NCI-H446 (cell line): ENCODE results near the gene CCDC159.
"Not testable (repeated sequence)": the region's sequence is repeated elsewhere in the genome, so short reads cannot be mapped to it uniquely, and the experiment has no call there.

Experiments
- DNase-seq, 2 experiments: peaks; one replicate each; lab custom pipeline; 2025; lab: John Stamatoyannopoulos, UW

CCDC159 gene, protein sequence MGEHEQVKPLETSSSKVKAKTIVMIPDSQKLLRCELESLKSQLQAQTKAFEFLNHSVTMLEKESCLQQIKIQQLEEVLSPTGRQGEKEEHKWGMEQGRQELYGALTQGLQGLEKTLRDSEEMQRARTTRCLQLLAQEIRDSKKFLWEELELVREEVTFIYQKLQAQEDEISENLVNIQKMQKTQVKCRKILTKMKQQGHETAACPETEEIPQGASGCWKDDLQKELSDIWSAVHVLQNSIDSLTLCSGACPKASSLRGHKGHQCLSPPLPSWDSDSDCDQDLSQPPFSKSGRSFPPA

DNA sequence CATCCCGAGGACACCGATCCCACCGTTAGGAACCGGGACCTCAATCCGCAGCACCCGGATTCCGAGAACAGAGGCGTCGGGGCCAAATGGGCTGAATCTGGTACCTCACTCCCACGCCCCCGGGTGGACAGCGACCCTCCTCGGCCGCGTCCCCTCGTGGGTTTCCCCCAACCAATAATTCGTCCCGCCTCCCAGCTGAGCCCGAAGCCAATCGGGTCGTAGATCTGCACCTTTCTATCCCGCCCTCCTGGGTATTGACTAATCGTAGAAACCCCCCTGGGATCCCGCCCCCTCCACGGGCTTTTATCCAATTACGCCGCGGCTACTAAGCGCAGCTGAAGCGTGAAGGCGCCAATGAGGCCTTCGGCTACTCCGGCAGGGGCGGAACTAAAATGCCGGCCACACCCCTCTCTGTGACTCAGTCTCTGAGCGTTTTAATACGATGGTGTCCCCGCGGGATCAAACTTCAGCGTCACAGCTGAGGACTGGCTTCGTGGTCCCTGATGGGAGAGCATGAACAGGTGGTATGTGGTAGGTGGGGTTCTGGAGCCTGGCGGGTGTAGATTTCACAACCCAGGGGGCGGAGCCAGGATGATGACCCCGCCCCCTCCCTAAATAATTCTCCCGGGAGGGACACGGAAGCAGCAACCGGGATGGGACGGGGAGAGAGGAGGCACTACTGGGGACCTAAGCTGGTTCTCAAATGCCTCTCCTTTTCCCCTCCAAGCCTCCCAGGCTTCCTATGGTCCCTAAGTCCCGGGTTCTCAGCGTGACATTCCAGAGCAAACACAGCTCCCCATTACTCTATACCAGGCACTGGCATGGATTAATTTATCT lies at the start of gene CCDC159, which contains the start of gene TMEM205:
Gene CCDC159, plus strand, starts transcription at position 416 of the 837 bp plus-strand sequence. Its CDS starts 88 bp downstream, at position 504.
Gene TMEM205, minus strand, starts transcription at position 165 of the 837 bp plus-strand sequence. CDS start 649 bp downstream, outside the sequence.
- peak; percentile 99 to 100 for DNase-seq

DNA sequence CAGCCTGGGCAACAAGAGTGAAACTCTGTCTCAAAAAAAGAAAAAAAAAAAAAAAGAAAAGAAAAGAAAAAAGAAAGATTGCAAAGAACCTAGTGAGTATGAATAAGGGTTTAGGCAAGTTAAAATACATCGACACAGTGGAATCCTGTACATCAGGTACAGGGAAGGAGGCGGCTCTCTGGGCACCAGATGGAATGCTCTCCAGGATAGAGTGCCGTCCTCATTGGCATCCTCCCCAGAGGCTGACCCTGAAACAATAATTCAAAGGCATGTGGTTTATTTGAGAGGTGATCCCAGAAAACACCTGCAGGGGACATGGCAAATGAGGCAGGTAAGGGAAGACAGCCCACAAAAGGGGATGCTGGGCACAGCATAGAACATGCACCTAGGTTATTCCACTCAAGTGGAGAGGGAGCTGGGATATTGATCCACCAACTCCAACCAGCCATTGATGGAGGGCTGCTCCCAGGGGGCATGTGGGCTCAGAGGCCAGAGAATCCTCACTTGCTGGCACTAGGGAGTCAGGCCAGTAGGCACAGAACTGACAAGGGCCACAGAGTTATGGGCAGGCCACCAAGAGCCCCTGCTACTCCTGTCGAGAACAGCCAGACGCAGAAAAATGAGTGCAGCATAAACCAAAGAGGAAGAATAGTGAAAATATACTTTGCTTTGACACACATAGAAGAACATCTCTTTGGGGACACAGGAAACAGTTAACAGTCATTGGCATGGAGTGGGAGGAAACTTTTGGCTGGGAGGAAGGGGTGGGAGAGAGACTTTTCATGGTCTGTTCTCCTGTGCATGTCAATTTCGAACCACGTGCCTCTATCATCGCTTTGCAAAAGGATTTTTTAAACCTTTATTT lies 46.1 kb upstream of the CCDC159 start:
- no peak for DNase-seq

DNA sequence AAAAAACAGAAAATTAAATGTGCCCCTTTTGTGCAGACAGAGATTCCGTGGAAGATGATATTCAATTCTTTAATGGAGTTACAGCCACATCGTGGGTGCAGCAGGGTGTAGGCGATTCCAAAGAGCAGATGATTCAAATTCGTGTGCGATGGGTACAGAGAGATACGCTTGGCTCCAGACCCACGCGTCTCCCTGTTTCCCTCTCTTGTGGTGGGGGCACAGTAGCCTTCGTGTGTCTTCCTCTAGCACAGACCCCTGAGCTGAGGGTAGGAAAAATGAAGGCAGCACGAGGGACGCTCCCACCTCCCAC lies 45.6 kb upstream of the CCDC159 start:
- no peak for DNase-seq

DNA sequence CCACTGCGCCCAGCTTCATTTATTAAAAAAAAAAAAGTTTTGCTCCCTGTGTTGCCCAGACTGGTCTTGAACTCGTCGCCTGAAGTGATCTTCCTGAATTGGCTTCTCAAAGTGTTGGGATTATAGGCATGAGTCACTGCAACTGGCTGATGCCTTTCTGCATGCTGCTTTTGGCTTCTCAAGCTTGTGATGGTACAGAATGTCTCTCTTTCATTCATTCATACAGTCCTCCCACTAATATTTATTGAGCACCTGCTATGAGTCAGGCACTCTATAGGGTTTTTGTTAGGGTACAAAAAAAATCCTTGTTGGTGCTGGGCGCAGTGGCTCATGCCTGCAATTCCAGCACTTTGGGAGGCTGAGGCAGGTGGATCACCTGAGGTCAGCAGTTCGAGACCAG lies 41.4 kb upstream of the CCDC159 start:
- DNase-seq, result no peak

DNA sequence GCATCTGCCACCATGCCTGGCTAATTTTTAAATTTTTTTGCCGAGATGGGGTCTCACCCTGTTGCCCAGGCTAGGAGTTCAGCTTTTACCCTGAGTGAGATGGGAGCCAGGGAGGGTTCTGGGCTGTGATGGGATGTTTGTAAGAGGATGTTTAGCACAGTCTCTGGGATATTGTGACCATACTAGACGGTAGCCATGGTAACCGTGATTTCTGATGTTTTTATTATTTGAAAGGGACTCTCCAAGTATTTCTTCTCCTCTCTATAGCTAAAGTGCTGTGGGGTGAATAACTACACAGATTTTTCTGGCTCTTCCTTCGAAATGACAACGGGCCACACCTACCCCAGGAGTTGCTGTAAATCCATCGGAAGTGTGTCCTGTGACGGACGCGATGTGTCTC lies 40.0 kb upstream of the CCDC159 start:
- DNase-seq, result no peak

GRCh38 chr19:11320278-11320995 lies 25.9 kb upstream of the CCDC159 start:
- not testable (repeated sequence) for DNase-seq

- no peak for DNase-seq
These were observed 24.9 kb upstream of the CCDC159 start for GRCh38 chr19:11321191-11322126.

GRCh38 chr19:11322269-11323024 lies 23.9 kb upstream of the CCDC159 start:
- DNase-seq, result no peak

DNA sequence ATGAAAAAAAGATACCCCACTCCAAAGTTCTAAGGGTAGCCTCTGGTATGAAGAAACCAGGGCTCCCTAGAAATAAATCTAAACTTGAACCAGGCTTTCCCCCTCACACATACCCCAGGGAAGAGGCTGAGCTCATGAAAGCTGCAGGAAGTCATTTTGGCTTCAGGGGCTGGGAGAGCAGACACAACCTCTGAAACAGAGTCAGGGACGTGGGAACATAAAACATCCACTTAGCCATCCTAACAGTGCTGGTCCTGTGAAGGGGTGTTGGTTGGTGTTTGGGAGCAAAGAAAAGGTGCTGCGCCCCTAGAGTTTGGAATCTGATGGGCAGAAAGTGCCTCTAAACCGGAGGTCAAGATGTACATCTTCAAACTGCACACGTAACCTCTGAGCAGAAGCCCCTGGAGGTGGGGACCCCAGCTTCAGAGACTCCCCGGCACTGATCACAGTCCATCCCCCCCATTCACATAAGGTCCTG lies 22.7 kb upstream of the CCDC159 start:
- DNase-seq, result no peak

DNA sequence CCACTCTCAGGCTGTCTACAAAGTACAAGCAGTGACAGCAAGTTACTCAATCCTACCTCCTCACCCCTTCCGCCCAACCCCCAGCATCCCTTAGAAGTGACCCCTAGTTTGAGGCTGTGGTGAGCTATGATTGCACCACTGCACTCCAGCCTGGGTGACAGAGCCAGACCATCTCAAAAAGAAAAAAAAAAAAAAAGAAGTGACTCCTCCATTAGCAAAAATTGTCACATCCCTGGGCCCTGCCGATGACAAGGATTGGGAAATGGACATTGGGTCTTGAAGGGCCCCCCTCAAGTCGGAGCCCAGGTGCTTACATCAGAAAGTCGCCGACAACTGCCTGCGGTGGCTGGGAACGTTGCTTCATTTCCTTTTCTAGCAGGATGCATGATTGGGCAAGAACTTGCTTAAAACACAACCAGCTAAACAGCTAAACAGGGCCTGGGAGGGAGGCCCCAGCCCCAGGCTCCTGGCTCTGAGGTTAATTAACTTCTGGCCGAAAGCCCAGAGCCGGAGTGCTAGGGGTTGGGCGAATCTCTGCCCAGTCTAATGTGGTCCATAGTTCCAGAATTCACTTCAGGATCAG lies 22.1 kb upstream of the CCDC159 start:
- DNase-seq, result peak; percentile 55 to 82

DNA sequence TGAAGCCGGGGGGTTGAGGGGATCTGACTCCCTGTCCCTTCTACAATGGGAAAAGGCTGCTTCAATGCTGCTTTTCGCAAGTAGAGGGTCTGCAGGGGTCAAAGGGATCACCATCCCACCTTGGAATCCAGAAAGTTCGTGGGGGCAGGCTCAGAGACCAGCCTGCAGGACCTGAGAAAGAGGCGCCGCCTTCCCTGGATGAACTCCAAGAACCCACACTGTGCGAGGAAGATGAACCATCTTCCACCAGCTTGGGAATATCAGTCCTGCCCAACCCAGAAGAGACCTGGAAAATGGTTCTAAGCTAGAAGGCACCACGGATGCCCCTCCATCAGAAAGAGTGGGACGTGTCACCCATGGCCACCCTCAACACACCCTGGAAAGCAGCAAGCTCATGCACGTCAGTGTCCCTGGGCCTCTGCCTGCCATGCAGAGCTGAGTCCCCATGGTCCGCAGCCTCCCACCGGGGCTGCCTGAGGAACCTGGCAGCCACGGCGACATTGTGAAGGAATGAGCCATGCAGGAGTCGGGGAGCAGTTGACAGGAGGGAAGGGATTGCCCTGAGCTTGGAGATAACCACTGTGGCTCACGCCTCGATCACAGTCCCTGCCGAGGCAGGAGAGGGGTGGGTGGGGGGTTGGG lies 21.4 kb upstream of the CCDC159 start:
- DNase-seq, result no peak

- no peak for DNase-seq
These were observed 20.8 kb upstream of the CCDC159 start for GRCh38 chr19:11325544-11325943.

GRCh38 chr19:11330127-11330526 lies 16.2 kb upstream of the CCDC159 start:
- DNase-seq, result no peak

GRCh38 chr19:11331502-11331901 lies 14.8 kb upstream of the CCDC159 start:
- no peak for DNase-seq

GRCh38 chr19:11332822-11333221 lies 13.5 kb upstream of the CCDC159 start:
- no peak for DNase-seq

DNA sequence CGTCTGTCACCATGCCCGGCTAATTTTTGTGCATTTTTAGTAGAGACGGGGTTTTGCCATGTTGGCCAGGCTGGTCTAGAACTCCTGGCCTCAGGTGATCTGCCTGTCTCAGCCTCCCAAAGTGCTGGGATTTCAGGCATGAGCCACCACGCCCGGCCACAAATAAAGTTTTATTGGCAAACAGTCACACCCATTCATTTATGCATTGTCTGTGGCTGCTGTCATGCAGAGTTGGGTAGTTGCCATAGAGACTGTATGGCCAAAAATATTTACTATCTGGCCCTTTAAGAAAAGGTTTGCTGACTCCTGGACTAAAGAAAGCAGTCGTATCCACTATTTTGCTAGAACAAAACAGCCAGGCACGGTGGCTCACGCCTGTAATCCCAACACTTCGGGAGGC lies 12.5 kb upstream of the CCDC159 start:
- not testable (repeated sequence) for DNase-seq

DNA sequence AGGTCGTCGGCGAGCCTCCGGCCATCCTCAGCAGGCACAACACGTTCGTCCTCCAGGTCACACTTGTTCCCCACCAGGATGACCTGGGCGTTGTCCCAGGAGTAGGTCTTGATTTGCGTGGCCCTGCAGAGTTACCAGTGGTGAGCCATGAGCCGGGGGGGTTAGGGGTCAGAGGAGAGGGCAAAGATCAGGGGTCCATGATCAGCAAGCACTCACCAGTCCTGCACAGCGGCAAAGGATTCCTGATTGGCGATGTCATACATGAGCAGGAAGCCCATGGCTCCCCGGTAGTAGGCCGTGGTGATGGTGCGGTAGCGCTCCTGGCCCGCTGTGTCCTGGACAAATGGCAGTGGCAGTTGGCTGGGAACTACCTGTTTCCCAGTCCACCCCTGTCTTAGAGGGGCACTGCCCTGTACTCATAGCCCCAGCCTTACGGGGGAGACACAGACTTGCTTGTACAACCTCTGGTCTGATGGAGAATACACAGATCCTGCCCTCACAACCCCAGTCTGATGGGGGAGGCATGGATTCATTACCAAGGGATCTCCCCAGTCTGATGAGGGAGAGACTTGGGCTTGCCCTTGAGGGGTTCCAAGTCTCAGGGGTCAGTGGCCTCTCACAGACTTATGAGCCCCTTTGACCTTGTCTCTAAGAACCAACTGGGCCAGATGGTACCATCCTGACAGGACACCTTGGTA lies 10.7 kb upstream of the CCDC159 start:
- DNase-seq, result no peak

DNA sequence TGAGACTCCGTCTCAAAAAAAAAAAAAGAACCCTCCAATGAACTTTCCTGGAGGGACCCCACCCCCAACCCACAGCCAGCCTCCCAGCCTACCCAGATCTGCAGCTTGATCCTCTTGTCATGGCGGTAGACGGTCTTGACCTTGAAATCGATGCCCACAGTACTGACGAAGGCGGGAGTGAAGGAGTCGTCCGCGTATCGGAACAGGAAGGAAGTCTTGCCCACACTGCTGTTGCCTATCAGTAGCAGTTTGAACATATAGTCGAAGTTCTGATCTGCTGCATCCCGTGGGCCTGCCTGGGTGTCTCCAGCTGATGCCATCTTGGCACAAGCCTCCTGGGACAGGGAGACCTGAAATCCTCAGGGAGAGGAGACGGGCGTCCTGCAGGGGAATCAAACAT lies 9.2 kb upstream of the CCDC159 start:
- no peak for DNase-seq
